LNCaP clone FGC (cell line): ENCODE data around the gene FAM168A.

Experiments used
- DNase-seq: peaks from one replicate; pipeline ENCODE4 v3.0.0-alpha.2; 2011; ENCODE audit warnings: low read depth
- H3K4me3 ChIP-seq: 2 replicates; pipeline ENCODE4 v1.5.1; 2011; ENCODE audit warnings: mild to moderate bottlenecking, low read depth, low read length, control low read depth
- CTCF ChIP-seq: IDR thresholded peaks from 2 replicates; pipeline ENCODE4 v1.5.1; 2012; ENCODE audit warnings: mild to moderate bottlenecking; ENCODE audit not compliant: control insufficient read depth, insufficient read depth; ENCODE audit errors: extremely low read depth

The FAM168A gene

GRCh38 chr11:73393479-73394415, 204.2 kb downstream of the FAM168A start:
- H3K4me3 ChIP-seq = no peak overlapping the region
- TF ChIP-seq CTCF = peak; percentile 82
- DNase-seq = peak; percentile 46

- TF ChIP-seq CTCF = no peak
- DNase-seq = no peak
- H3K4me3 ChIP-seq = no peak overlapping the region
Observed at GRCh38 chr11:73393011-73393380, 204.9 kb downstream of the FAM168A start.

GRCh38 chr11:73392108-73393010, 205.6 kb downstream of the FAM168A start:
- TF ChIP-seq CTCF = no peak
- no peak for DNase-seq
- no peak overlapping the region for H3K4me3 ChIP-seq

- no peak for DNase-seq
- TF ChIP-seq CTCF = no peak
- H3K4me3 ChIP-seq = no peak overlapping the region
Observed at GRCh38 chr11:73391665-73392064, 206.2 kb downstream of the FAM168A start.

GRCh38 chr11:73390601-73391565, 207.0 kb downstream of the FAM168A start:
- TF ChIP-seq CTCF = no peak
- no peak overlapping the region for H3K4me3 ChIP-seq
- no peak for DNase-seq

- no peak overlapping the region for H3K4me3 ChIP-seq
- DNase-seq = no peak
- no peak for TF ChIP-seq CTCF
Observed at GRCh38 chr11:73389916-73390315, 208.0 kb downstream of the FAM168A start.
